NCI-H1694 treated with DMSO at 0.1 percent for 48 hours (cell line): ENCODE data around the gene ARID4A.
"Not testable (repeated sequence)": the region's sequence is repeated elsewhere in the genome, so short reads cannot be mapped to it uniquely, and the experiment has no call there.

Source experiments
- DNase-seq: peaks from one replicate; lab custom pipeline; 2025; lab: John Stamatoyannopoulos, UW

ARID4A gene

GRCh38 chr14:58356268-58356667, 57.9 kb downstream of the ARID4A start:
- DNase-seq, result no peak

DNA sequence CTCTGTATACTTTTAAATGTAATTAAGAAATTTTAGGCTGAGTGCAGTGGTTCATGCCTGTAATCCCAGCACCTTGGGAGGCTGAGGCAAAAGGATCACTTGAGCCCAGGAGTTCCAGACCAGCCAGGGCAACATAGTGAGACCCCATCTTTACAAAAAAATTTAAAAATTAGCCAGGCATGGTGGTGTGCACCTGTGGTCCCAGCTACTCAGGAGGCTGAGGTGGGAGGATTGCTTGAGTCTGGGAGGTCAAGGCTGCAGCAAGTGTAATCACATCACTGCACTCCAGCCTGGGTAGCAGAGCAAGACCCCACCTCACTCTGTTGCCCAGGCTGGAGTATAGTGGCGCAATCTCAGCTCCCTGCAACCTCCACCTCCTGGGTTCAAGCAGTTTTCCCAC, 63.9 kb downstream of the ARID4A start:
- DNase-seq, result not testable (repeated sequence)

- peak; percentile 48 for DNase-seq
These were observed 64.5 kb downstream of the ARID4A start for GRCh38 chr14:58362798-58363412.

GRCh38 chr14:58364316-58364715, 66.0 kb downstream of the ARID4A start:
- DNase-seq, result no peak

- no peak for DNase-seq
These were observed 68.9 kb downstream of the ARID4A start for GRCh38 chr14:58367296-58367695.

- no peak for DNase-seq
These were observed 70.6 kb downstream of the ARID4A start for GRCh38 chr14:58368956-58369355.

DNA sequence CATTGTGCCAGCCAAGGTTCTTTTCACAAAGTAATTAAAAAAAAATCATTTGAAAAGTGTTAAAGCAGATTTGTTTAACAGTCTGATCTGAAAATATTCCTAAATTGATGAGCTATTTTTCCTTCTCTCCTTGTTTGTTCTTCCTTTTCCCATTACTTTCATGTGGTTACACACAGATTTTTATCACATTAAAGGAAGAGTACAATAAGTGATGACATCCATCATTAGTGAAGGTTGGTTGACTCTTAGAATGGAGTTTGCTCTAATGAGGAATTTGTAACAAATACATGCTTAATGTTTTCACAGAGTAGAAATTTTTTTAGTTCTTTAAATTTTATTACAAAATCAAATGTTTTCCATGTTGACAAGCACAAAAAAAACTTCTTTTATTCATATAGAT, 78.4 kb downstream of the ARID4A start:
- no peak for DNase-seq

DNA sequence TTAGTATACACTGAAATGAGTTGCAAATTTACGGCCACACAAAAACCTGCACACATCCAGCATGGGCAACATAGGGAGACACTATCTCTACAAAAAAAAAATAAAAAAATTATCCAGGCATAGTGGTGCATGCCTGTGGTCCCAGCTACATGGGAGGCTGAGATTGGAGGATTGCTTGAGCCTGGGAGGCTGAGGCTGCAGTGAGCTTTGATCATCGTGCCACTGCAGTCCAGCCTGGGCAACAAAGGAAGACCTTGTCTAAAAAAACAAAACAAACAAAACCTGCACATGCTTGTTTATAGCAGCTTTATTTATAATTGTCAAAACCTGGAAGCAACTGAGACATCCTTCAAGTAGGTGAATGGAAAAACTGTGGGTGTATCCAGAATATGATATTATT, 92.5 kb downstream of the ARID4A start:
- DNase-seq, result no peak

DNA sequence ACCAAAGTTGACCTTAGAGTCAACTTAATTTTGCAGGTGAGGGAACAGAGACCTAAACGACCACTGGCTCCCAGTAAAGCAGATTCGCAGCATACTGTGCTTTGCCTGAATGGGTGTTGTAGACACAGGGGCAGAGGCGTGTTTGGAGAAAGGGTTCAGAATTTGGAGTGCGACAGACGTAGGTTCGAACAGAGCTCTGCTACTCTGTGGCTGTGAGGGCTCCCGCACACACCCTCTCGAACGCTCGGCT, 97.1 kb downstream of the ARID4A start:
- DNase-seq, result no peak

- DNase-seq, result no peak
These were observed 97.7 kb downstream of the ARID4A start, which contains the start of gene TOMM20L for GRCh38 chr14:58395812-58396788. Gene TOMM20L (plus strand): TSS chr14:58395930. CDS start chr14:58395958, 28 bp downstream.

- DNase-seq, result peak; percentile 9
These were observed 98.8 kb downstream of the ARID4A start for GRCh38 chr14:58397156-58397555.

GRCh38 chr14:58398495-58398894, 100.1 kb downstream of the ARID4A start:
- DNase-seq, result no peak

GRCh38 chr14:58398895-58399294, 100.5 kb downstream of the ARID4A start:
- no peak for DNase-seq

- DNase-seq, result no peak
These were observed 103.2 kb downstream of the ARID4A start for GRCh38 chr14:58401587-58401986.

- DNase-seq, result no peak
These were observed 110.4 kb downstream of the ARID4A start for GRCh38 chr14:58408681-58409215.

DNA sequence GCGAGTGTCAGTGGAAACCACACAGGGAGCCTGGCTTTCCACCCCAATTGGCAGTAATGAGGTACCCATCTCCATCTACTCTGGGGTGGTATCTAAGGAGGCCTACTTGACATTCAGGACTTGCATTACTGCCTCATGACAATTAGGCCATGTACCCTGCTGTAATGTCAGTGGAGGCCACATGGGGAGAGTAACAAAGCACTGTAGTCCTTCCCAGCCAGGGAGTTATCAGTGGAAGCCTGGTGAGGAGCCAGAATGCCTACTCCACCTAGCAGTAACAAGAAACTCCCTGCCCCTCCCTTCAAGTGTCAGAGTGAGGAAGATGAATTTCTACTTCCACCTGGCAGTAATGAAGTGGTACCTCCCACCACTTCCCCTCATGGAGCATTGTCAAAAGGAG, 116.5 kb downstream of the ARID4A start:
- DNase-seq, result no peak

DNA sequence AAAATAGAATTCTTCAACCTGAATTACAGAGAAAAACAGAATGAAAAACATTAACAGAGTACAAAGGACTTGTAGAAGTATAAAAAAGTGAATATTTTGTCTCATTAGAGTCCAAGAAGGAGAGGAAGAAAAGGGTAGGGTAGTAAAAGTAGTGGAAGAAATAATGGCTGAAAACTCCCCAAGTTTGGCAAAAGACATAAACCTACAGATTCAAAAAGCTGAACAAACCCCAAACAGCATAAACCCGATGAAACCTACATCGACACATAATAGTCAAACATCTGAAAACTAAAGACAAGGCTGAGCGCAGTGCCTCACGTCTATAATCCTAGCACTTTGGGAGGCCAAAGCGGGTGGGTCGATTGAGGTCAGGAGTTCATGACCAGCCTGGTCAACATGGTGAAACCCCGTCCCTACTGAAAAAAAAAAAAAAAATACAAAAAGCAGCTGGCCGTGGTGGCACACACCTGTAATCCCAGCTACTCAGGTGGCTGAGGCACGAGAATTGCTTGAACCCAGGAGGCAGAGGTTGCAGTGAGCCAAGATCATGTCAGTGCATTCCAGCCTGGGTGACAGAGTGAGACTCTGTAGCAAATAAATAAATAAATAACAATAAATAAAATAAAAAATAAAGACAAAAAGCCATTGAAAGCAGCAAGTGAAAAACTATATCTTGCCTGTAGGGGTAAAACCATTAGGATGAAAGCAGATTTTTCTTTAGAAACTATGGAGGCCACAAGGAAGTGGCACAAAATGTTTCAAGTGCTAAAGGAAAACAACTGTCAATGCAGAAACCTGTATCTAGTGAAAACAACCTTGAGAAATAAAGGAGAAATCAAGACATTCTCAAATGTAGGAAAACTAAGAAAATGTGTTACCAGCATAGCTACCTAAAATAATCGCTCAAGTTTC, 117.5 kb downstream of the ARID4A start:
- DNase-seq, result no peak

DNA sequence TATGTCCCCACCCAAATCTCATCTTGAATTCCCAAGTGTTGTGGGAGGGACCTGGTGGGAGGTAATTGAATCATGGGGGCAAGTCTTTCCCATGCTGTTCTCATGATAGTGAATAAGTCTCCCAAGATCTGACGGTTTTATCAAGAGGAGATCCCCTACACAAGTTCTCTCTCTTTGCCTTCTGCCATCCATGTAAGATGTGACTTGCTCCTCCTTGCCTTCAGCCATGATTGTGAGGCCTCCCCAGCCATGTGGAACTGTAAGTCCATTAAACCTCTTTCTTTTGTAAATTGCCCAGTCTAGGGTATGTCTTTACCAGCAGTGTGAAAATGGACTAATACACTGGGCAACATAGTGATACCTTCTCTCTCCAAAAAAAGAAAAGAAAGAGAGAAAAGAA, 118.6 kb downstream of the ARID4A start:
- not testable (repeated sequence) for DNase-seq
